ENCODE results near the gene AHCYL2. TPM values are rescaled to one million over a fixed set of nuclear protein-coding genes. Genes with fewer than 3 reads are reported as not detected.

Gene AHCYL2
- total RNA-seq, 1 experiment from 2014 or later = 25.6 TPM

DNA sequence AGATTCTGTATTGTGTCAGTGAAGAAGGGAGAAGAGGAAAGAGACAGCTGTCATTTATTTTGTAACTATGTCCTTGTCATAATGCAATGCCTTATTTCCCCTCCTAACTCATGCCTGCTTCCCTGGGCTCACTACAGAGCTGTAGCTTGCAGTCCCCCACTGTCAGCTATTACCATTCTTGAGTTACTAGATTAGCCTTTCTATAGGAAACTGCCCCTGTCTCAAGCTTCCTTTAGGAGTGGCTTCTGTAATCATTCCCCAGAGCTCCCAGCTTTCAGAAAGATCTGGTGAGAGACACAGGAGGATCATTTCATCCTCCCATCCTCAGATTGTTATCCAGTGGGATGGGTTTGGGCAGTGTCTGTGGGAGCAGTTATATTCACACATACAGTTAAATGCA is 245.1 kb downstream of the AHCYL2 start:
- POLR2A ChIA-PET = no interaction called here

More for the DNA sequence above, 245.1 kb downstream of the AHCYL2 start:
- peak; percentile 95 for ATAC-seq
- peaks cover 3% of the 10 kb centered on the region for H3K36me3 Mint-ChIP-seq
- no peak for DNase-seq (ENCODE audit: low spot score)
- CTCF ChIA-PET = interaction anchor here (0.6 to 6.3 kb wide), 10 partner anchors 36 to 306 kb away, joined by 3 to 59 read pairs (median 7); partner anchors contain the start of gene STRIP2
- no peak overlapping the region for H3K27ac Mint-ChIP-seq
- no peak overlapping the region for H3K4me3 Mint-ChIP-seq
- H3K27me3 Mint-ChIP-seq (ENCODE audit: low read depth) = no peaks in the 10 kb centered on the region
- H3K9me3 Mint-ChIP-seq = peaks cover 2% of the 10 kb centered on the region
- TF ChIP-seq, protein P1, sequence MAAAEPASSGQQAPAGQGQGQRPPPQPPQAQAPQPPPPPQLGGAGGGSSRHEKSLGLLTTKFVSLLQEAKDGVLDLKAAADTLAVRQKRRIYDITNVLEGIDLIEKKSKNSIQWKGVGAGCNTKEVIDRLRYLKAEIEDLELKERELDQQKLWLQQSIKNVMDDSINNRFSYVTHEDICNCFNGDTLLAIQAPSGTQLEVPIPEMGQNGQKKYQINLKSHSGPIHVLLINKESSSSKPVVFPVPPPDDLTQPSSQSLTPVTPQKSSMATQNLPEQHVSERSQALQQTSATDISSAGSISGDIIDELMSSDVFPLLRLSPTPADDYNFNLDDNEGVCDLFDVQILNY (CRISPR knock-in tag; IDR thresholded peaks at IDR 0.05) = no peak
- TF ChIP-seq, protein P2, sequence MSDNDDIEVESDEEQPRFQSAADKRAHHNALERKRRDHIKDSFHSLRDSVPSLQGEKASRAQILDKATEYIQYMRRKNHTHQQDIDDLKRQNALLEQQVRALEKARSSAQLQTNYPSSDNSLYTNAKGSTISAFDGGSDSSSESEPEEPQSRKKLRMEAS (CRISPR knock-in tag; IDR thresholded peaks at IDR 0.05) = no peak
- TF ChIP-seq CTCF (IDR thresholded peaks at IDR 0.05) (no peak), USF2 (CRISPR knock-in tag; IDR thresholded peaks at IDR 0.05) (no peak), ZBTB21 (CRISPR knock-in tag; IDR thresholded peaks at IDR 0.05; ENCODE audit: borderline replicate concordance) (no peak), NR3C1 (CRISPR knock-in tag; conservative IDR thresholded peaks at IDR 0.05; ENCODE audit: low read depth) (no peak), HMGXB4 (CRISPR knock-in tag; IDR thresholded peaks at IDR 0.05) (no peak), SMAD4 (CRISPR knock-in tag; IDR thresholded peaks at IDR 0.05) (no peak), RELA (CRISPR knock-in tag; IDR thresholded peaks at IDR 0.05; ENCODE audit: borderline replicate concordance) (no peak), JUN (CRISPR knock-in tag; IDR thresholded peaks at IDR 0.05) (no peak), CBFB (CRISPR knock-in tag; IDR thresholded peaks at IDR 0.05; ENCODE audit: low read depth) (no peak)
- TF ChIP-seq, protein P3, sequence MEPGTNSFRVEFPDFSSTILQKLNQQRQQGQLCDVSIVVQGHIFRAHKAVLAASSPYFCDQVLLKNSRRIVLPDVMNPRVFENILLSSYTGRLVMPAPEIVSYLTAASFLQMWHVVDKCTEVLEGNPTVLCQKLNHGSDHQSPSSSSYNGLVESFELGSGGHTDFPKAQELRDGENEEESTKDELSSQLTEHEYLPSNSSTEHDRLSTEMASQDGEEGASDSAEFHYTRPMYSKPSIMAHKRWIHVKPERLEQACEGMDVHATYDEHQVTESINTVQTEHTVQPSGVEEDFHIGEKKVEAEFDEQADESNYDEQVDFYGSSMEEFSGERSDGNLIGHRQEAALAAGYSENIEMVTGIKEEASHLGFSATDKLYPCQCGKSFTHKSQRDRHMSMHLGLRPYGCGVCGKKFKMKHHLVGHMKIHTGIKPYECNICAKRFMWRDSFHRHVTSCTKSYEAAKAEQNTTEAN (CRISPR knock-in tag; IDR thresholded peaks at IDR 0.05) = no peak
- TF ChIP-seq, protein P4, sequence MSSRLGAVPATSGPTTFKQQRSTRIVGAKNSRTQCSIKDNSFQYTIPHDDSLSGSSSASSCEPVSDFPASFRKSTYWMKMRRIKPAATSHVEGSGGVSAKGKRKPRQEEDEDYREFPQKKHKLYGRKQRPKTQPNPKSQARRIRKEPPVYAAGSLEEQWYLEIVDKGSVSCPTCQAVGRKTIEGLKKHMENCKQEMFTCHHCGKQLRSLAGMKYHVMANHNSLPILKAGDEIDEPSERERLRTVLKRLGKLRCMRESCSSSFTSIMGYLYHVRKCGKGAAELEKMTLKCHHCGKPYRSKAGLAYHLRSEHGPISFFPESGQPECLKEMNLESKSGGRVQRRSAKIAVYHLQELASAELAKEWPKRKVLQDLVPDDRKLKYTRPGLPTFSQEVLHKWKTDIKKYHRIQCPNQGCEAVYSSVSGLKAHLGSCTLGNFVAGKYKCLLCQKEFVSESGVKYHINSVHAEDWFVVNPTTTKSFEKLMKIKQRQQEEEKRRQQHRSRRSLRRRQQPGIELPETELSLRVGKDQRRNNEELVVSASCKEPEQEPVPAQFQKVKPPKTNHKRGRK (CRISPR knock-in tag; IDR thresholded peaks at IDR 0.05; ENCODE audit: borderline replicate concordance) = no peak
- peaks cover 21% of the 10 kb centered on the region for H3K4me1 Mint-ChIP-seq
